Dermis microvascular lymphatic vessel endothelial cell (primary cell): Measurements from ENCODE around the gene ROCK2. TPM values are rescaled to one million over a fixed set of nuclear protein-coding genes. Genes with fewer than 3 reads are reported as not detected.

ENCODE experiments used
- DNase-seq, 2 donors: peaks; one replicate each; pipeline versions ENCODE4 v3.0.0 to v3.0.0-alpha.2; 2010; ENCODE audit warnings: low read depth in 2 of 2
- total RNA-seq: library from RNA; depleted of rRNA; stranded (reverse); fragments of >200 nt; gene quantifications from 2 replicates; pipeline ENCODE4 v1.2.1, GENCODE V29; 2014

Gene ROCK2
- 33.9 and 39.0 TPM in 2 replicates for total RNA-seq

- peak; percentile 50 to 86 for DNase-seq
Measured at GRCh38 chr2:11344342-11344955, at the start of gene ROCK2. Gene ROCK2, minus strand, starts transcription at chr2:11344636. Its CDS starts 500 bp downstream, at chr2:11344136.

DNA sequence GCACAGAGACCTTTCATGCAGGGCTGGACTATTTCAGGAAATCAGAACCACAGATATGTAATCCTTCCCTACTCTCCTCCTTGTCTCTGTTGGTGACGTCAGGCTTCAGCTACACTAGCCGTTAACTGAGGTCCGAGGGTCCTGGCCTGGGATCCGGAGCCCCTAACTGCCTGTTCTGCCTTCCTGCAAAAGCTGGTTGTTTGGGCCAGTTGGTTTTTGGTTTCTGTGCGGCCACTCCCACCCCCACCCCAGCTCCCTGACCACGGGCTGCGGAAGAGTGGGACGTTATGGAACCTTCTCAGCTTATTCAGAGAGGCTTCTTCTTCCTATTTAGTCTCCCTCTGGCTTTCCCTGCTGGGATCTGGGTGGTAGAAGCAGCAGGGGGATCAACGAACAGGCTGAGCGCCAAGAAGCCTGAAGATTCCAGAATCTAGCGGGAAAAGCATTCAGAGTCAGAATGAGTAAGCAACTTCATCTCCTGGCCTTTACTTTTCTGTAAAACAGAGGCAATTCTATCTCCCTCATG, 49.3 kb upstream of the ROCK2 start:
- DNase-seq = no peak

GRCh38 chr2:11391942-11392266, 47.5 kb upstream of the ROCK2 start:
- no peak for DNase-seq

GRCh38 chr2:11390399-11390658, 45.9 kb upstream of the ROCK2 start:
- no peak for DNase-seq

- peak in 1 of 2 donors; percentile 29 for DNase-seq
Measured at GRCh38 chr2:11389551-11390398, 45.3 kb upstream of the ROCK2 start.

GRCh38 chr2:11389052-11389420, 44.6 kb upstream of the ROCK2 start:
- no peak for DNase-seq

- no peak for DNase-seq
Measured at GRCh38 chr2:11388262-11389051, 44.0 kb upstream of the ROCK2 start.

GRCh38 chr2:11387843-11388242, 43.4 kb upstream of the ROCK2 start:
- DNase-seq = no peak

- no peak for DNase-seq
Measured at GRCh38 chr2:11387100-11387390, 42.6 kb upstream of the ROCK2 start.

- no peak for DNase-seq
Measured at GRCh38 chr2:11385847-11386246, 41.4 kb upstream of the ROCK2 start.

GRCh38 chr2:11385216-11385615, 40.8 kb upstream of the ROCK2 start:
- DNase-seq = no peak

DNA sequence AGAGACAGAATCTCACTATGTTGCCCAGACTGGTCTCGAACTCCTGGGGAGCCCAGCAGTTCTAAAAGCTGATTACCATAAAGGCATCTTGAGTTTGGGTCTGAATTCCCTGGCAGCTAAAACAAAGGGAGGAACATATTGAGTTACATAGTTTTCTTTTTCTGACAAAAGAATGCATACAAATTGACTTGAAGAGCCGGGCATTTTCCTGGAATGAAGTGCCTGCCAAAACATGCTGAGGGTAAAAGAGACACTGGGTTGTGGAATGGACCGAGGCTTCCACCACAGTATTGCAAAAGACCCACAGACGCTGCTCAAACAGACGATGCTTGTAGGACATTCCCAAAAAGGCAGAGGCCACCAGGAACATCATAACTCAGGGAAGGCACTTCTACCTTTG, 35.1 kb upstream of the ROCK2 start:
- DNase-seq = no peak

GRCh38 chr2:11377928-11378545, 33.6 kb upstream of the ROCK2 start:
- peak in 1 of 2 donors; percentile 9 for DNase-seq

- DNase-seq = no peak
Measured at GRCh38 chr2:11376071-11376470, 31.6 kb upstream of the ROCK2 start.

DNA sequence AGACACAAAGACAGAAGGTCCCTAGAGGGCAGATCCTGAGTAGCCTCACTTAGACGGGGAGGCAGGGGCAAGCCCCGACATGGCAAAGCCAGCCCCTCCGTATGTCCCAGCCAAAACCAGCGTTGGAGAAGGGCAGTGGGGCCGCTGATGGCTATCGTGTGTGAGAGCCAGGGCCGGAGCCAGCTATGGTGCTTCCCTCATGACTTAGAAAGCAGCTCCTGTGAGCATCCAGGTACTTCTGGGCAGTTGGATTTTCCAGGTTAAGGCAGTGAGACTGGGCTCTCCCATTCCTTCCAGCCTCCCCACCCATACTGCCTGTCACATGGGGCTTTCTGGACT, 31.2 kb upstream of the ROCK2 start:
- DNase-seq = no peak

DNA sequence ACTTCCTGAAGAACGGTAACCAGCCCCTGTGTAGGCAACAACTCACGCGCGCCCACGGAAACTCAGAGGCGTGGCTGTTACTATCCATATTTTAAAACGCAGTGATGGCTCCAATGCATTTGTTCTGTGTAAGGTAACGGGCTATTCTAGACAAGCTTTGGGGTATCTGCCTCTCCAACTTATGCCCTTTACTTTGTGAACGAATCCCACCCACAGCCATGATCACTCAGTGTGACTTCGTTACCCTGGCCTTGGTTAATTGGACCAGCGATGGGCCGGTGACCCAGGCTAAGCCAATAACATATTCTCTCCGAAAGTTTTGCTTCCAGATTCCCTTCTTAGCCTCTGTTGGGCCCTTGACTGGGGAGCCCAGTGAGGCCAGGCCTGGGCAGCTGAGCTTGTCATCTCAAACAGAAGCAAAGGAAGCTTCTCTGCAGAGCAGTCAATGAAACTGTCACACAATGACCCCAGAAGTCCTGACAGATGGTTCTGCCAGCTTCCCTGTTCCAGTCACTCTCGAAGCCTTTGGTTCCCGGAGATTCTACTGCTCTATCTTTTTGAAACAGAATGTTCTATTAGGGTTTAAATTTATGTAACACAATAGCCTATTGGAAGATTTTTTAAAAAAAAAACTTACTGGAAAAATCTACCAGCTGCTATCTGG, 30.7 kb upstream of the ROCK2 start:
- no peak for DNase-seq

GRCh38 chr2:11373096-11373495, 28.7 kb upstream of the ROCK2 start:
- no peak for DNase-seq

- DNase-seq = no peak
Measured at GRCh38 chr2:11371092-11371937, 26.9 kb upstream of the ROCK2 start.

DNA sequence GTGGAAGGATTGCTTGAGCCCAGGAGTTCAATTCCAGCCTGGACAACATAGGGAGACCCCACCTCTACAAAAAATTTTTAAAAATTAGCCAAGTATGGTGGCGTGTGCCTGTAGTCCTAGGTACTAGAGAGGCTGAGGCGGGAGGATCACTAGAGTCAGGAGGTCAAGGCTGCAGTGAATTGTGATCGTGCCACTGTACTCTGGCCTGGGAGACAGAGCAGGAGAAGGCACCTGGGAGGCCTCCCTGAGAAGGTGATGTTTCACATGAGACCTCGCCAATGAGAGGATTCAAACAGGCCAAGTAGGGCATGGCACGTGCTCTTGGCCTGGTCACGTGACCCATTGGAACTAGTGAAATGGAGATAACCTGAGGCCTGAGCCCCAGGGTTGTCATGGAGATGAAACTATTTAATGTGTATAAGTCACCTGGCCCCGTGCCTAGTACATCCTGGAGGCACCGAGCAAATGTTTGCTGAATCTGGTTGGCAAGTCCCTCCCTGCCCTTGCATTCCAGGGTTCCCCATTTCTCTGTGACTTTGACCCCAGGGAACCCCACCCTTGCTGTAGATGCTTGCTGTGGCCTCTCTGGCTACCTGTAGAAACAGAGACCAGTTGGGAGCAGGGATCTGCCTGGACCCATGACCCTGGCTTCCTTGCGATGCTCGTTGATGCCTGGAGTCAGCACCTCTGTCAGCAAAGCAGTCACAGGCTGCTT, 26.1 kb upstream of the ROCK2 start:
- no peak for DNase-seq

GRCh38 chr2:11368059-11368572, 23.7 kb upstream of the ROCK2 start:
- DNase-seq = peak; percentile 61 to 75
